ENCODE measurements around the gene FRZB.

Gene FRZB

GRCh38 chr2:182866461-182867406 is at the start of gene FRZB:
Gene FRZB, minus strand, starts transcription at chr2:182866637. Its CDS starts 85 bp downstream, at chr2:182866552.
- DNase-seq = peak; percentile 46
- in situ Hi-C loops (cut with HindIII; ENCODE audit: low pct_ligation_motif_present, low pct_unique_long_range_greater_than_20kb, low sequenced_read_pairs) = no loop called here

GRCh38 chr2:182915369-182916326 is 49.2 kb upstream of the FRZB start:
- DNase-seq = peak; percentile 54
- in situ Hi-C loops (cut with HindIII; ENCODE audit: low pct_ligation_motif_present, low pct_unique_long_range_greater_than_20kb, low sequenced_read_pairs) = no loop called here

DNA sequence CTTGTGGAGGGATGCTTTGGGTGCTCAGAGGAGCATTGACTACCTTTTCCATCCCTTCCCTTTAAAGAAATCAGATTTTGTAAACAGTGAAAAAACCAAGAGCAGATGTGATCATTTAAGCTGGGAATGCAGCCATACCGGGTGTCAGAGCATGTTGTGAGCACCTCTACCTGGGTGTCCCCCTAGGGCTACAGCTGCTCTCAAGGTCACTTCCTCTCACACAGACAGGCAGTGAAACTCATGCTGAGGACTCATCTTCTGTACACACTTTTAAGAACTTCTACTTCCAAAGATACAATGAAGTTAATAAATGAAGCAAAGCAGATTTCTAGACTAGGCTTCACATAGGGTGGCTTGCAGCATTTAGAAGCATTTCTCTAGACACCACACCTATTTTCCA is 48.4 kb upstream of the FRZB start:
- in situ Hi-C loops (cut with HindIII; ENCODE audit: low pct_ligation_motif_present, low pct_unique_long_range_greater_than_20kb, low sequenced_read_pairs) = no loop called here
- no peak for DNase-seq

DNA sequence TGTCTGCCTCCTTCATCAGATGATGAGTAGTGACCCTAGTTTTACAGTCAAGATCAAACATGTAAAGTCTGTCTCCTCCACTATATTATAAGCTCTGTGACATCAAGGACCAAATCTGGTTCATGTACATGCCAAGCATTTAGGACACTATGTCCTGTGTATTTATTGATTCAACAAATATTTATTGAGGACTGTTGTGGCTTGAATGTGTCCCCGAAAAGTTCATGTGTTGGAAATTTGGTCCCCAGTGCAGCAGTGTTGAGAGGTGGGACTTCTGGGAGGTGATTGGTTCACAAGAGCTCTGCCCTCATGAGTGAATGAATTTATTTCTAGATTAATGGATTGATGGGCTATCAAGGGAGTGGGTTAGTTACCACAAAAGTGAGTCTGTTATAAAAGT is 46.6 kb upstream of the FRZB start:
- DNase-seq = no peak
- in situ Hi-C loops (cut with HindIII; ENCODE audit: low pct_ligation_motif_present, low pct_unique_long_range_greater_than_20kb, low sequenced_read_pairs) = no loop called here

DNA sequence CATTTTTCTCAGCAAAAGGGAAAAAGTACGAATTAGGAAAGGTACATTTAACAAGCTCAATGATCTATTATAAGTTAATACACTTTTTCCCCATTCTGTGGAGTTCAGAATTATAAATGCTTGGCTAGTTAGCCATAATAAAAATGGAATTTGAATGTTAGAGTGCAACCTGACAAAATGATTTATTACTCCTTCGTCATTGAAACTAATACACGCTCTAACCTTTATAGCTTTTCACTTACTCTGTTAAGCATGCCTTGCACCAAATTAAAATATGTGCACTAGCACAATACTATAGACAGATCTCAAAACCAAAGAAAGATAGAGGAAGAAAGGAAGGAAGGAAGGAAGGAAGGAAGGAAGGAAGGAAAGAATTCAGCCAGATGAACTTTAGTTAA is 46.1 kb upstream of the FRZB start:
- DNase-seq = no peak
- in situ Hi-C loops (cut with HindIII; ENCODE audit: low pct_ligation_motif_present, low pct_unique_long_range_greater_than_20kb, low sequenced_read_pairs) = no loop called here

GRCh38 chr2:182911813-182912517 is 45.5 kb upstream of the FRZB start:
- no peak for DNase-seq
- in situ Hi-C loops (cut with HindIII; ENCODE audit: low pct_ligation_motif_present, low pct_unique_long_range_greater_than_20kb, low sequenced_read_pairs) = no loop called here

- no peak for DNase-seq
- in situ Hi-C loops (cut with HindIII; ENCODE audit: low pct_ligation_motif_present, low pct_unique_long_range_greater_than_20kb, low sequenced_read_pairs) = no loop called here
These were observed 44.5 kb upstream of the FRZB start for GRCh38 chr2:182910965-182911364.

DNA sequence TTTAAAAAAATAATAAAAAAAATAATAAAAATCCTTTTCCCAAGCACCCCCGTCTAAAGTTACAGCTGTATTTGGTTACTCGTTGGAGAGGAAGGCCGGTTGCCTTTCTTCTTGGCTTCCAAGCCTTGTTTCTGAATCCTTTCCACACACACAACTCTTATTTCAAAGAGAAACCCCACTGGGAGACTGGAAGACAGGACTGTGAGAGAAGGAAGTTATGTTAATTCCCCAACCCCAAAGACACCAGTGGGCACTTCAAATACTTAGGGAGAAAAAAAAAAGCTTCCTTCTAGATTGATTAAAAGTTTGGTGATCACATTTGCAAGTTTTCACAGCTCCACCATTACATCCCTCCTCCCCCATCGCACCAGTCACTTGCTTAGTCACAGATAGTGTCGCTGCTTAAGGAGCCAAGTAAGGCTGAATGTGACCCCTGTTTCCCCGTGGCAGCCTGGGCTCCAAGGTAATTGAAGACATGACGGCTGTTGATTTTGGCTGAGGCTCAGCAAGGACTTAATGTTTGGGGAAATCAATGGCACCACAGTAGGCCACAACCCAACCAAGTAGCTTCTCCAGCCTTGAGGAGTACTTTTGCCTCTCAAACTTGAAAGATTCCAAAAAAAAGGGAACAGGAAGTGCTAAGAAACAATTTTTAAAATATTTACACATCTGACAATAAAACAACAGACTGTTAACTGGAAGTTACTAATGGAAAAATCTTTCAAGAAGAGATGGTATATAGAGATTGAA is 40.8 kb upstream of the FRZB start:
- in situ Hi-C loops (cut with HindIII; ENCODE audit: low pct_ligation_motif_present, low pct_unique_long_range_greater_than_20kb, low sequenced_read_pairs) = no loop called here
- DNase-seq = no peak

- in situ Hi-C loops (cut with HindIII; ENCODE audit: low pct_ligation_motif_present, low pct_unique_long_range_greater_than_20kb, low sequenced_read_pairs) = no loop called here
- no peak for DNase-seq
These were observed 40.0 kb upstream of the FRZB start for GRCh38 chr2:182906454-182906853.

- in situ Hi-C loops (cut with HindIII; ENCODE audit: low pct_ligation_motif_present, low pct_unique_long_range_greater_than_20kb, low sequenced_read_pairs) = no loop called here
- DNase-seq = no peak
These were observed 38.4 kb upstream of the FRZB start for GRCh38 chr2:182904844-182905243.

DNA sequence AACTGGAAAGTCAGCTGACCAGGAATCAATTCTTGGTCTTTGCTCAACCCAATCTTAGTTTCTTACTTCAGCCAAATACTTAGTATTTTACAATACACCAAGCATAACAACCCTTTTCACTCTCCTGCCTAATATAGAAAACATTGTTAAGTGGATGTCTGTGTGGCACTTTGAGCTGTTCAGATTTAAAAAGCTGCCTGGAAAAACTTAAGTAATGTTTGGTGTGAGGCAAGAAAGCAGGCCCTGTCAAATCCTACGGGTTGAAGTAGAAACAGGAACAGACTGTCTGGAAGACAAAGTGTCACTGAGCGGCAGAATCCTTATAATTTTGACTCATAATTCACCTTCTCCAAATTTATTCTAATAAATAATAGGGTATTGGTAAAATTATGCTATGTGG is 37.1 kb upstream of the FRZB start:
- in situ Hi-C loops (cut with HindIII; ENCODE audit: low pct_ligation_motif_present, low pct_unique_long_range_greater_than_20kb, low sequenced_read_pairs) = no loop called here

DNA sequence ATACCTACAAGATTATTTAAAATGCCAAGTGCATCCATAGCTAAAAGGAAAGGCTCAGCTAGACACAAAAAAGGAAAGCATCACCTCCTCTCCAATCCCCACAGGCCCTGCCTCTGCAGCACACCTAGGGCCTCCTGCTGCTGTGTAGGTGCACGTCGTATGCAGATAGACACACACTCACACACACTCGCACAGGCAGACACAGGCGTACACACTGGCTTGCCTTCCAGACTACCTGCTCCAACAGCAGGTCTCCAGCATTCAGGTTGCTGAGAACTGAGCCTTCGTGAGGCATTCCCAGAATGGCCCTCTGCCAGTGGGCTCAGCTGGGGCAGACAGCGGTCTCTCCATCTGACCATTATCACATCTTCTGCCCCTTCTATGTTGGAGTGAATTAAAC is 35.3 kb upstream of the FRZB start:
- in situ Hi-C loops (cut with HindIII; ENCODE audit: low pct_ligation_motif_present, low pct_unique_long_range_greater_than_20kb, low sequenced_read_pairs) = no loop called here
- no peak for DNase-seq

More for the DNA sequence above, 37.1 kb upstream of the FRZB start:
- no peak for DNase-seq

DNA sequence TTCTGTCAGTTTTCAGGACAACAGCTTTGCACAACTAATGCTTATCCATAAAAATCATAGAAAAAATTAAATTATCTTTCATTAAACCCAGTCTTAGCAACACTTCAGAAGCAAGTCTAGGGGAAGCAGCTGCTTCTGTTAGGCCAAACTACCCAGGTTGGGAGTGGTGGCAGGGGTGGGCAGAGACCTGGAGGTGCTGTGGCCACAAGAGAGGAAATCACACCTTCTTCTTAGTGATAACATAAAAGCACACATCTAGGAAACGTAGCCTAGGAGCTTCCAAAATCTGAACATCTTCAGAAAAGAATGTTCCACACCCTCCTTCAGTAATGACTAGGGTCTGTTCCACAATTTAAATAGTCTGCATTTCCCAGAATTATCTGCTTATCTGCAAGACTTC is 32.3 kb upstream of the FRZB start:
- no peak for DNase-seq
- in situ Hi-C loops (cut with HindIII; ENCODE audit: low pct_ligation_motif_present, low pct_unique_long_range_greater_than_20kb, low sequenced_read_pairs) = no loop called here

DNA sequence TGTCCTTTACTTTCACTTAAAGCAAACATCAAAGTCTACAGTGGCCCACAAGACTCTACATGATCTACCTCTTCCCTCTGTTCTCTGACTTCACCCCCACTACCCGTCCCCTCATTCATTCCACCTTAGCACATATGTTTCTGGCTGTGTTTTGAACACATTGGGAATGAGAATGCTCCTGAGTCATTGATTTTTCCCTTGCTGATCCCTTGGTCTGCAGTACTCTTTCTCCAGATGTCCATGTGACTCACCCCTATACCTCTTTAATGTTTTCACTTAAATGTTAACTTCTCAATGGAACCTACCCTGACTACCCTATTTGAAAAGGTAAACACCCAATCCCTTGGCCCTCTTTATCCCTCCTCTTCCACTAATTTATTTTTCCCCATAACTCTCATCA is 30.7 kb upstream of the FRZB start:
- no peak for DNase-seq
- in situ Hi-C loops (cut with HindIII; ENCODE audit: low pct_ligation_motif_present, low pct_unique_long_range_greater_than_20kb, low sequenced_read_pairs) = no loop called here

DNA sequence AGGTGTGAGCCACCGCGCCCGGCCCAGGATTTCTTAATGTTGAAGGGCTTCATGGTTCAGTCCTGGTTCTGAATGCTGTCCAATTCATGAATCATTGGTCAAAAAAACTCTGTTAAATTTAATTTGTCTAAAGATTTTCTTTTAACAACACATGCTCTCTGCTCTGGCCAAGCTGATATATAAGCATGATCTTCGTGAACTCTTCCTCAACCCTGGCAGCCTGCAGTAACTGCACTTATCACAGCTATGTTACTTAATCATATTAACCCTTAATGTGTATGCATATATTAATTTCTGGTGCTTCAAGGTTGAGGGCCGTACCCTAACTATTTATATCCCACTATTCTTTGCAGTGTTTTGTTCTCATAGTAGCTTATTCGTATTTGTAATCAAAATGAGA is 29.4 kb upstream of the FRZB start:
- in situ Hi-C loops (cut with HindIII; ENCODE audit: low pct_ligation_motif_present, low pct_unique_long_range_greater_than_20kb, low sequenced_read_pairs) = no loop called here

GRCh38 chr2:182895169-182895568 is 28.7 kb upstream of the FRZB start:
- no peak for DNase-seq
- in situ Hi-C loops (cut with HindIII; ENCODE audit: low pct_ligation_motif_present, low pct_unique_long_range_greater_than_20kb, low sequenced_read_pairs) = no loop called here

More for the DNA sequence above, 29.4 kb upstream of the FRZB start:
- no peak for DNase-seq

GRCh38 chr2:182894174-182894573 is 27.7 kb upstream of the FRZB start:
- in situ Hi-C loops (cut with HindIII; ENCODE audit: low pct_ligation_motif_present, low pct_unique_long_range_greater_than_20kb, low sequenced_read_pairs) = no loop called here
- DNase-seq = no peak

DNA sequence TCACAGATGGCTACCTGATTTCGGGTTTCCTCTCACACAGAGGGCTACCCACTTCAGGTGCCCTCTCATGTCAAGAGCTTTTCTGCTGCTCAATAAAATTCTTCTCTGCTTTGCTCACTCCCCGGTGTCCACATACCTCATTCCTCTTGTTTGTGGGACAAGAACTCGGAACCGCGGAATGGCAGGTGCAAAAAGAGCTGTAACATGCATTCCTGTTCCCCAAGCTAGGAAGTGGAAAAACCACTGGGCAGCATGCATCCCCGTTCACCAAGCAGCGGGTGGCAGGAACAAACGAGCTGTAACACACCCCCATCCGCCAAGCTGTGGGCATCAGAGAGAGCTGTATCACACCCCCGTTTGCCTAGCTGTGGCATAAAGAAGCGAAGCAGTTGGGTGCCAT is 27.2 kb upstream of the FRZB start:
- in situ Hi-C loops (cut with HindIII; ENCODE audit: low pct_ligation_motif_present, low pct_unique_long_range_greater_than_20kb, low sequenced_read_pairs) = no loop called here
- DNase-seq = no peak
